DOHH2 (cell line): ENCODE measurements around the gene SMOC2.

Source experiments
- EZH2phosphoT487 ChIP-seq: fragments of 200-600 bp; sonication (generic); IDR thresholded peaks from 2 replicates; pipeline ENCODE4 v1.6.1; 2017; ENCODE audit warnings: borderline replicate concordance, mild to moderate bottlenecking, antibody characterized with exemption, low read length, moderate library complexity, mixed read lengths
- TF ChIP-seq, protein P1 (sequence below): fragments of 200-600 bp; sonication (generic); IDR thresholded peaks from one replicate; pipeline ENCODE4 v1.5.1; 2014; ENCODE audit warnings: antibody characterized with exemption, mild to moderate bottlenecking, low read depth, low read length; ENCODE audit not compliant: poor library complexity, severe bottlenecking

DNA sequence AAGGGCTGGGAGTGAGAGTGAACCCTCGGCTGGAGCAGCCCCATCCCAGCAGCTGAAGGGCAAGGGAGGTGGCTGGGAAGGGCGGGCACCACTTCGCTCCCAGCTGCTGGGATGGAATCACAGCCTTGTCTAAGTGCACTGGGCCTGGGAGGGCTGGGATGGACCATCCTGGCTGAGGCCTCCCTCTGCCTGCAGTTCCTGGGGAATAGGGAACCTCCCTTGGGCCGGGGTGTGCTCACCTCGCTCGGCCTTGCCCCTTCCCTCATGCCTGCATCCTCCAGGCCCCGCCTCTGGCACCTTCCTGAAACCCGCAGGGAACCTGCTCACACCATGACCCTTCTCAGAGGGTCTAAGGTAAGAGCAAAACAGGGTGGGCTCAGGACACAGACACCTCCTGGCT lies 53.7 kb downstream of the SMOC2 start:
- TF ChIP-seq, protein P1, sequence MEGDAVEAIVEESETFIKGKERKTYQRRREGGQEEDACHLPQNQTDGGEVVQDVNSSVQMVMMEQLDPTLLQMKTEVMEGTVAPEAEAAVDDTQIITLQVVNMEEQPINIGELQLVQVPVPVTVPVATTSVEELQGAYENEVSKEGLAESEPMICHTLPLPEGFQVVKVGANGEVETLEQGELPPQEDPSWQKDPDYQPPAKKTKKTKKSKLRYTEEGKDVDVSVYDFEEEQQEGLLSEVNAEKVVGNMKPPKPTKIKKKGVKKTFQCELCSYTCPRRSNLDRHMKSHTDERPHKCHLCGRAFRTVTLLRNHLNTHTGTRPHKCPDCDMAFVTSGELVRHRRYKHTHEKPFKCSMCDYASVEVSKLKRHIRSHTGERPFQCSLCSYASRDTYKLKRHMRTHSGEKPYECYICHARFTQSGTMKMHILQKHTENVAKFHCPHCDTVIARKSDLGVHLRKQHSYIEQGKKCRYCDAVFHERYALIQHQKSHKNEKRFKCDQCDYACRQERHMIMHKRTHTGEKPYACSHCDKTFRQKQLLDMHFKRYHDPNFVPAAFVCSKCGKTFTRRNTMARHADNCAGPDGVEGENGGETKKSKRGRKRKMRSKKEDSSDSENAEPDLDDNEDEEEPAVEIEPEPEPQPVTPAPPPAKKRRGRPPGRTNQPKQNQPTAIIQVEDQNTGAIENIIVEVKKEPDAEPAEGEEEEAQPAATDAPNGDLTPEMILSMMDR: no peak
- TF ChIP-seq EZH2phosphoT487: no peak
